T-helper 17 cell (primary cell): ENCODE measurements around the gene GFOD2. TPM values are rescaled to one million over a fixed set of nuclear protein-coding genes. Genes with fewer than 3 reads are reported as not detected.

Experiments
- ATAC-seq: fragments of 150-1000 bp; cut with Tn5 transposase; 2 replicates; pipeline ENCODE4 v1.10.0; 2021; ENCODE audit warnings: mild to moderate bottlenecking, moderate library complexity
- DNase-seq, 3 donors: peaks; one replicate each; pipeline versions ENCODE4 v3.0.0 to v3.0.0-alpha.2; 2020 to 2021
- H3K9me3 ChIP-seq: one replicate; pipeline ENCODE4 v1.7.0; 2013; ENCODE audit warnings: low read length, mild to moderate bottlenecking; ENCODE audit not compliant: control insufficient read depth, poor library complexity, severe bottlenecking
- H3K27ac Mint-ChIP-seq: one replicate; pipeline ENCODE4 v1.8.0; 2022; ENCODE audit warnings: mild to moderate bottlenecking, moderate library complexity, mixed read lengths
- H3K27me3 Mint-ChIP-seq: one replicate; pipeline ENCODE4 v1.8.0; 2022; ENCODE audit warnings: mixed read lengths
- H3K36me3 Mint-ChIP-seq: one replicate; pipeline ENCODE4 v1.8.0; 2022; ENCODE audit warnings: low read depth, mixed read lengths
- H3K4me1 Mint-ChIP-seq: one replicate; pipeline ENCODE4 v1.8.0; 2022; ENCODE audit warnings: mild to moderate bottlenecking, mixed read lengths
- H3K4me3 Mint-ChIP-seq: one replicate; pipeline ENCODE4 v1.8.0; 2022; ENCODE audit warnings: mild to moderate bottlenecking, moderate library complexity, mixed read lengths
- total RNA-seq, 4 donors: library from RNA in 2 of 4; stranded (reverse) in 2 of 4; gene quantifications; one replicate each; pipeline ENCODE4 v1.2.3 and lab custom pipeline; 2022 to 2026

GFOD2 gene
- total RNA-seq, 2 donors from 2014 or later: 11.7 to 14.7 TPM

GRCh38 chr16:67679935-67680897 lies 38.9 kb downstream of the GFOD2 start:
- Mint-ChIP-seq H3K36me3 (no peaks in the 10 kb centered on the region), H3K27ac (no peak overlapping the region)

GRCh38 chr16:67678354-67679023 lies 40.6 kb downstream of the GFOD2 start:
- H3K27ac Mint-ChIP-seq: no peak overlapping the region
- peaks cover 12% of the 10 kb centered on the region for H3K4me1 Mint-ChIP-seq
- no peaks in the 10 kb centered on the region for H3K36me3 Mint-ChIP-seq
- no peak for ATAC-seq
- no peak for DNase-seq
- no peaks in the 10 kb centered on the region for H3K9me3 ChIP-seq
- no peaks in the 10 kb centered on the region for H3K27me3 Mint-ChIP-seq
- no peak overlapping the region for H3K4me3 Mint-ChIP-seq

More at GRCh38 chr16:67679935-67680897, 38.9 kb downstream of the GFOD2 start:
- DNase-seq: no peak
- H3K9me3 ChIP-seq: no peaks in the 10 kb centered on the region
- Mint-ChIP-seq H3K27me3 (no peaks in the 10 kb centered on the region), H3K4me1 (peaks cover 13% of the 10 kb centered on the region), H3K4me3 (no peak overlapping the region)
- ATAC-seq: no peak

DNA sequence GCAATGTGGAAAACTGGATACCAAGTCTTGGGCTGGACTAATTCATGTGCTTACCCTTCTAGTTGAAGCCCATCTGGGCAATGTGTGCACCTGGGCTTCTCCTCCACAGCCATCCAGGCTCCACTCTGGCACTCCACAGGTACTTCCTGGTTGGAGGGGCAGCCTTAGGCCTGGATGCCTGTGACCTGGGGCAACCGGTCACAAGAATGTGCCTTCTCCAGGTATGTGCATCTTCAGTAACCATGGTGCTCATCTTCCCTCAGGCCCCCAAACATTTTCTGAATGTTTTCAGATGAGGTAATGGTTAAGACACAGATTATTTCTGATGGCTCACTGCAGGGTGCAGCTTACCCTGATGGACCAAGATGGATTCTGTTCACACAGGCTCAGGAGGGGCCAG lies 41.4 kb downstream of the GFOD2 start:
- no peaks in the 10 kb centered on the region for H3K9me3 ChIP-seq
- ATAC-seq: no peak
- Mint-ChIP-seq H3K4me3 (no peak overlapping the region), H3K27me3 (no peaks in the 10 kb centered on the region), H3K4me1 (peaks cover 11% of the 10 kb centered on the region), H3K27ac (no peak overlapping the region), H3K36me3 (no peaks in the 10 kb centered on the region)
- DNase-seq: no peak

DNA sequence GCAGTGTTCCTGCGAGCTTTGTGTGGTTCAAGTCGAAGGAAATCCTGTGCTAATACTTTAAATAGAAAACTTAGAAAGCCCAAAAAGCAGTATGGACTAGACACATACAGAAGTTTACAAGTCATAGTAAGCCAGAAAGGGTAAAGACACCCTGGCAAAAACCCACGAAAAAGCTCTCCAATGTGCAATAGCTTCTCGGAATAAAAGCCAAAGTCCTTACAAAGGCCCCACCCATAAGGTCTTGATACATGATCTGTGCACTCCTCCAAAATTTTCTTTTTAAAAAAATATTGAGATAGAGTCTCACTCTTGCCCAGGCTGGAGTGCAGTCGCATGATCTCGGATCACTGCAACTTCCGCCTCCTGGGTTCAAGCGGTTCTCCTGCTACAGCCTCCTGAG lies 42.2 kb downstream of the GFOD2 start:
- H3K9me3 ChIP-seq: no peaks in the 10 kb centered on the region
- Mint-ChIP-seq H3K27ac (no peak overlapping the region), H3K4me1 (peaks cover 13% of the 10 kb centered on the region), H3K36me3 (no peaks in the 10 kb centered on the region), H3K27me3 (no peaks in the 10 kb centered on the region), H3K4me3 (no peak overlapping the region)
- no peak for DNase-seq
- no peak for ATAC-seq

DNA sequence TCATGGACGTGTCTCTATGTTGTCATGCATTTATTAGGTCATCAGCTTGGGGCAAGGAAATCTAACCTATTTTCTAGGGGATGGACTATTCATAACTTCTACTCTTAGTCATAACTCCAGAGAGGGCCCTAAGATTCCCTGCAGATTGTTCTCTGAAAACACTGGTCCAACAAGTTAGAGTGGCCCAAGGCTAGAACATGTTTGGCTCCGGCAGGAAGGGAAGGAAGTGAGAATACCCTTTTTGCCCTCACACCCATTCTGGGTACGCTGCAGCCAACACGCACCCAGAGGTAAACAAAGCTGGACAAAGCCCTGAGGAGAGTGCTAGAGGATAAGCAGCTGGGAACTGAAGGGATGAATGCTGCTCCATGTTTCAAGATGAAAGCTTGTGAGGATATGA lies 42.6 kb downstream of the GFOD2 start:
- H3K9me3 ChIP-seq: no peaks in the 10 kb centered on the region
- Mint-ChIP-seq H3K4me3 (no peak overlapping the region), H3K4me1 (peaks cover 13% of the 10 kb centered on the region), H3K27me3 (no peaks in the 10 kb centered on the region), H3K27ac (no peak overlapping the region), H3K36me3 (no peaks in the 10 kb centered on the region)
- DNase-seq: no peak
- no peak for ATAC-seq

DNA sequence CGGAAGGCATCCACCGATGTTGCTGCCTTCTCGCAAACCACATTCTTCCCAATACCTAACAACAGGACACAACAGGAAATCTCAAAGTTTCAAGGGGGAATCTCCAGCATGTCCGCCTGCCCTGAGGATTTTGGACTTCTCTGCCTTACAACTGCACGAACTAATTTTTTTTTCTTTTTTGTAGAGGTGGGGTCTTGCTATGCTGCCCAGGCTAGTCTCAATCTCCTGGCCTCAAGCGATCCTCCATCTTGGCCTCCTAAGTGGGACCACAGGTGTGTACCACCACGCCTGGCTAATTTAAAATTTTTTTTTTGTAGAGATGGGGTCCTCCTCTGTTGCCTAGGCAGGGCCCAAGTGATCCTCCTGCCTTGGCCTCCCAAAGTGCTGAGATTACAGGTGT lies 43.1 kb downstream of the GFOD2 start:
- ATAC-seq (no peak), DNase-seq (no peak)
- H3K9me3 ChIP-seq: no peaks in the 10 kb centered on the region
- H3K27ac Mint-ChIP-seq: no peak overlapping the region
- no peaks in the 10 kb centered on the region for H3K27me3 Mint-ChIP-seq
- peaks cover 13% of the 10 kb centered on the region for H3K4me1 Mint-ChIP-seq
- no peak overlapping the region for H3K4me3 Mint-ChIP-seq
- H3K36me3 Mint-ChIP-seq: no peaks in the 10 kb centered on the region

GRCh38 chr16:67675579-67675935 lies 43.6 kb downstream of the GFOD2 start:
- no peaks in the 10 kb centered on the region for H3K27me3 Mint-ChIP-seq
- no peaks in the 10 kb centered on the region for H3K9me3 ChIP-seq
- H3K4me1 Mint-ChIP-seq: peaks cover 13% of the 10 kb centered on the region
- H3K36me3 Mint-ChIP-seq: no peaks in the 10 kb centered on the region
- no peak for DNase-seq
- ATAC-seq: no peak
- no peak overlapping the region for H3K4me3 Mint-ChIP-seq
- H3K27ac Mint-ChIP-seq: no peak overlapping the region

- ATAC-seq (no peak), DNase-seq (no peak)
- Mint-ChIP-seq H3K36me3 (no peaks in the 10 kb centered on the region), H3K4me3 (no peak overlapping the region), H3K27ac (peak overlapping the region; percentile 88), H3K27me3 (no peaks in the 10 kb centered on the region), H3K4me1 (peaks cover 13% of the 10 kb centered on the region)
- no peaks in the 10 kb centered on the region for H3K9me3 ChIP-seq
Observed at GRCh38 chr16:67674851-67675578, 44.1 kb downstream of the GFOD2 start.

- ATAC-seq: peak; percentile 7
Observed at GRCh38 chr16:67673712-67674580, 45.2 kb downstream of the GFOD2 start.

DNA sequence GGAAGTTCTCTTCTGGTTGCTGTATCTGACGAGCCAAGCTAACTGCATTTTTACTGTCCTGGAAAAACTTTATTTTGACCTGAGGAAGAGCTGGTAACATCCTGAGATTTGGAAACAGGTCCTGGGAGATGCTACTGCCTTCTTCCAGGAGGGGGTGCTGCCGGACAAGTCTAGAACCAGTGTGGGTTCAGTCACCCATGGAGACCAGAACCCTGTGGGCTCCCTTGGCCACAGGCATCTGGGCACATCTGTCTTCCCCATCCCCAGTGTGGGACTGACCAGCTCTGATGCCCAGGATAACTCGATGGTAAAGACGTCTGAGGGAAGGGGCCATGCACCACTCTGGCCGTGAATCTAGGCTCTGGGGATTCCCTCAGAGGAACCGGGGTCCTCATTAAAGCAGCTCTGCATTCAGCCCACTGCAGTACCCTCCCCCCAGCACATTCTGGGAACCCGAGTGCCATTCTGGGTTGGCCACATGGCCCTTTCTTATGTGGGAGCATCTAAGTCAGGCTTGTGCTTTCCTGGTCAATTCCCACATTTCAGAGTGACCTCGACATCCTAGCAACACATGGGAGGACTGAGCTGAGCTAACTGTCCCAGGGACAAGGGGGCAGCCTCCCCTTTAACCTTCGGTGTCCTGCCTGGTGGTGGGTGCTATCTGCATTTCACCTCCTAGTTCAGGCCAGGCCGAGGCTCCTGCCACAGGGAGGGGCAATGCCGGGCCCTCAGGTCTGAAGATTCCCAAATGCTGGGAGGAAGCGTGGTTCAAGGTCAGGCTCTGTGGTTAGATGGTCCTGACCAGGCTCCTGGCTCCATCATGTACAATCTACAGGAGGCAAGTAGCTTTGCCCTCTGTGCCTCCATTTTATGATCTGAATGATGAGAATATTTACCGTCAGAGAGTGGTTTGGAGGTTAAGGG lies 46.1 kb downstream of the GFOD2 start:
- Mint-ChIP-seq H3K4me3 (no peak overlapping the region), H3K27ac (no peak overlapping the region), H3K36me3 (no peaks in the 10 kb centered on the region), H3K4me1 (peaks cover 15% of the 10 kb centered on the region), H3K27me3 (no peaks in the 10 kb centered on the region)
- H3K9me3 ChIP-seq: no peaks in the 10 kb centered on the region
- ATAC-seq: peak; percentile 35
- DNase-seq: peak in 2 of 3 donors; percentile 38 to 56

More at GRCh38 chr16:67673712-67674580, 45.2 kb downstream of the GFOD2 start:
- Mint-ChIP-seq H3K4me1 (peaks cover 13% of the 10 kb centered on the region), H3K4me3 (no peak overlapping the region), H3K36me3 (no peaks in the 10 kb centered on the region), H3K27me3 (no peaks in the 10 kb centered on the region), H3K27ac (peak overlapping the region; percentile 88)
- no peaks in the 10 kb centered on the region for H3K9me3 ChIP-seq
- no peak for DNase-seq

DNA sequence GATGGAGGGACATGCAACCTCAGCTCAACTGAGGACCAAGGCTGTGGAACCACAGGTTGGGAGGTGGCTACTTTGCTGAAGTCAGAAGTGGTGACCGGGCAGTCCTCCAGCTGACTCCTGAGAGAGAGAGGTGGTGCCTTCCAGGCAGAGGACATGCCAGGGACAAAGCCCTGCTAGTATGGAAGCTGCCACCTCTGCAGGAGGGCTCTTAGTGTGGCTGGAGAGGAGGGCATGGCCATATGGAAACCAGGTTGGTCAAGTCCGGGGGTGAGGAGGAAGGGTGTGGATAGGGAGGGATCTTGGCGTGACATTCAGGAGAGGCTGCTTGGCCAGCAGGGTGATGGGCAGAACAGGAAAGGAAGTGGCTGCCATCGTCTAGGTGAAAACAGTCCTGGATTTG lies 46.8 kb downstream of the GFOD2 start:
- H3K9me3 ChIP-seq: no peaks in the 10 kb centered on the region
- no peaks in the 10 kb centered on the region for H3K36me3 Mint-ChIP-seq
- ATAC-seq (no peak), DNase-seq (no peak)
- H3K27me3 Mint-ChIP-seq: no peaks in the 10 kb centered on the region
- H3K4me1 Mint-ChIP-seq: peaks cover 15% of the 10 kb centered on the region
- peak overlapping the region; percentile 45 for H3K4me3 Mint-ChIP-seq
- no peak overlapping the region for H3K27ac Mint-ChIP-seq
